DMS79 treated with DMSO at 0.1 percent for 48 hours (cell line): Measurements from ENCODE around the gene AGRN.
"Not testable (repeated sequence)": the region's sequence is repeated elsewhere in the genome, so short reads cannot be mapped to it uniquely, and the experiment has no call there.

ENCODE experiments used
- DNase-seq: peaks from one replicate; lab custom pipeline; 2025; lab: John Stamatoyannopoulos, UW

The AGRN gene

DNA sequence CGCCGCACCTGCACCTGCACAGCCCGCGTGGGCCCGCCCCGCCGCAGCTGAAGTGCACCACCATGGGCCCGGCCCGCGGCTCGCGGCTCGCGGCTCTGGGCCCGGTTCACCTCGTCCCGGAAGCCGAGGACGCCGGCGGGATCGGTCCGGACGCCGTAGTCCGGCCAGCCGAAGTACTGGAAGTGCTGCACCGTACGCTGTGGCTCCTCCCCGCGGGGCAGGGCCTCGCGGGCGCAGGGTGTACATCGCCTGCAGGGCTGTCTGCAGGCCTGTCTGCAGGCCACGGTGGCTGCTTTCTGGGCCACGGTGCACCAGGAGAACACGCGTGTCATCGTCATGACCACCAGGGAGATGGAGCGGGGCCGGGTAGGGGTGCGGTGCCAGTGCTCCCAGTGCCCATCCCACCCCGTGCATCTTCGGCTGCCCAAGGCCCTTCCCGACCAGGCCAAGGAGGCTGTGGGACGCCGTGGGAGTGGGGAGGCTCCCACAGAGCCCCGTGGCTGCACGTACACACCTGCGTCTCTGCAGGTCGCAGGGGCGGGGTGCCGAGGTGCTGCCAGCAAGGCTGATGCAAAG is 47.5 kb downstream of the AGRN start:
- DNase-seq, result no peak

DNA sequence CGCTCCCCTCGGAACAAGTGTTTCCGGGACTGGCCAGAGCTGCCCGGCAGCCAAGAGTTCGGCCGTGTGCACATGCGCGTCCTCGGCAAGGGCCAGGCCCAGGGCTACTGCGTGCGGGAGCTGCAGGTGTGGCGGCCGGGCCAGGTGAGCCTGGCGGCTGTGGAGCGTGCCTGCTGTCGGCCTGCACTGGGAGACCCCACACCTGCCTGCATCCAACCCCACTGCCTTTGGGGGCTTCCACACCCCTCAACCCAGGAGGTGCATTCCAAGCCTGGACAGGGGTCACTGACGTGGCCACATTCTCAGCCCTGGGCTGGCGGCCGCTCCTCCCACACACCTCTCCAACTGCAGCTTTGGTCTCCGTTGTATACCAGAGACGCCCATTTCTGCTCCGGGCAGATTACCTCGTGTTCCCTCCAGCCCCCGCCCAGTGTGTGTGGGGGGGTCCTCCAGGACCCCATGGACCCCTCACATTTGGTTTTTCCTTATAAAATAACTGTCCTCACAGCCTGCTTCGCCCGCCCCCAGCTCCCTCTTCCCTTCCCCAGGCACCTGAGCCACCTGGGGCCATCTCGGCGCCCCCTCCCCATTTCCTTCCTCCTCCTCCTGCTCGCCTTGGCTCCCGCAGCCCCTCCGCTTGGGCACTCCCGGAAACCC is 48.1 kb downstream of the AGRN start:
- peak; percentile 27 for DNase-seq

DNA sequence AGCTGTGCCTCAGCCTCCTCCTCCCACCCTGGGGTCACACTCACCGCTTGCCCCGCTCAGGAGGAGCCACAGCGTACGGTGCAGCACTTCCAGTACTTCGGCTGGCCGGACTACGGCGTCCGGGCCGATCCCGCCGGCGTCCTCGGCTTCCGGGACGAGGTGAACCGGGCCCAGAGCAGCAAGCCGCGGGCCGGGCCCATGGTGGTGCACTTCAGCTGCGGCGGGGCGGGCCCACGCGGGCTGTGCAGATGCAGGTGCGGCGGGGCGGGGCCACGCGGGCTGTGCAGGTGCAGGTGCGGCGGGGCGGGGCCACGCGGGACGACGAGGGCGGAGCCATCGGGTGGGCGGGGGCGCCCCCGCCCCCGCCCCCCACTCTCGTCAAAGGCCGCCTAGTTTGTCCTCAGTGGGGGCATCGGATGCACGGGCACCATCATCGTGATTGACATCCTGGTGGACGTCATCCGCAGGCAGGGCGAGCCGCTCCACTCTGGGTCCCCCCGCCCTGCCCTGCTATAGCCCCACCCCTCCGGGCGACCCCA is 48.7 kb downstream of the AGRN start:
- DNase-seq, result peak; percentile 79

DNA sequence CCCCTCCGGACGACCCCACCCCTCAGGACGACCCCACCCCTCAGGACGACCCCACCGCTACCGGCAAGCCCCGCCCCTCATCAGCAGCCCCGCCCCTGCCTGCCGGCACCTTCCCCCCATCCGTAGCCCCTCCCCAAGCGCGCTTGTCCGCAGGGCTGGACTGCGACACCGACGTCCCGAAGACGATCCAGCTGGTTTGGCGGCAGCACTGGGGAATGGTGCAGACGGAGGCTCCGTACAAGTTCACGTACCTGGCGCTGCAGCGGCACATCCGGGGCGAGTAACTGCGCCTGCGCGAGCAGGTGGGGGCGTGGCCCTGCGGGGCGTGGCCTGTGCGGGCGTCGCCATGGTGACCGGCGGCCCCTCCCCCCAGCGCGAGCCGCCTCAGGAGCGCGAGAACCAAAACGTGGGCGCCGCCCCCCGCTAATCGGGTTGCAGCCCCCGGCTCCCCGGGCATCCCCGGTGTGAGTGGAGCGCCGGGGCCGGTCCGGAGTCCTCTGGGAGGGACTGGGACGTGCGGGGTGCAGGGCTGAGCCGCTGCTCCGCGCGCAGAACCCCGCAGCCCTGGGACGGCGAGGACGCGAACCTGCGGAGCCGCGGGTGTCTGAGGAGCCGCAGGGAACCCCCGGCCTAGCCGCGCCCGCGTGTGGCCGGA is 49.3 kb downstream of the AGRN start:
- DNase-seq, result peak; percentile 79

DNA sequence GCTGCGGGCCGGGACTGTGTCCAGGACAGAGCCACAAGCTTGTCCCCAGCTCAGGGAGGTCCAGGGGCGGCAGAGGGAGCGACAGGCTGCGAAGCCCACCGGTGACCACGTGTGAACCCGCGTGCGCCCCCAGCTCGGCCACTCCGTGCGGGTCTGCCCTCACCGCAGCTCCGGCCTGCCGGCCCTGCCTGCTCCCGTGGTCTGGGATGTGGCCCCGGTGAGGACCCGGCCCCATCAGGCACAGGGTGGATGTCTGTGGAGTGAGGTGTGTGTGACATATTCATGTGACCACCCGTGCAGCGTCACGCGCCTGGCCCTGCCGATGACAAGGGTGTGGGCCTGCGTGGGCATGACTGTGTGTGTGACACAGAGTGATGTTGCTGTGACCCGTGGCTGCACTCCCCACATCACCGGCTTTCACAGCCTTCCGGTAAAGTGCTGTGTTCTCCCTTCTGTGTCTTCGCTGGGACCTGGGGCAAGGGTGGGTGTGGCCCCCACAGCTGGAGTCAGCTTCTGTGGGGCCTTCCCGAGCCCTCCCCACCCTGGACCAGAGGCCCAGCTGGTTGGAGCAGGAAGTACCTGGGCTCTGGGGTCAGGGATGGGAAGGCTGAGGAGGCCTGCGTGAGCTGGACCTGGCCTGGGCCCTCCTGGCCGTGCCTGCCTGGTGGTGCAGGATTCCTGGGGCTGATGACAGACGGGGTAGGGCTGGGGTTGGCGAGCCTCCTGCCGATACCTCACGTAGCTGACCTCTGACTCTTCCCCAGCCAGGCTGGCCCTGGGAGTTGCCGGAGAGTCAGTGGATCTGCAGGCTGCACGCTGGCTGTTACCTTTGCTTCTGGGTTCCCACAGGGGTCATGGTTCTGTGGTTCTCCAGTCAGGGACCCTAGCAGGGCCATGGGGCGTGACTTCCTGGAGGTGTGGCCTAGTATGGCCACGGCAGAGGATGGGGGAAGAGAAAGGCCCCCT is 50.1 kb downstream of the AGRN start:
- DNase-seq, result no peak

DNA sequence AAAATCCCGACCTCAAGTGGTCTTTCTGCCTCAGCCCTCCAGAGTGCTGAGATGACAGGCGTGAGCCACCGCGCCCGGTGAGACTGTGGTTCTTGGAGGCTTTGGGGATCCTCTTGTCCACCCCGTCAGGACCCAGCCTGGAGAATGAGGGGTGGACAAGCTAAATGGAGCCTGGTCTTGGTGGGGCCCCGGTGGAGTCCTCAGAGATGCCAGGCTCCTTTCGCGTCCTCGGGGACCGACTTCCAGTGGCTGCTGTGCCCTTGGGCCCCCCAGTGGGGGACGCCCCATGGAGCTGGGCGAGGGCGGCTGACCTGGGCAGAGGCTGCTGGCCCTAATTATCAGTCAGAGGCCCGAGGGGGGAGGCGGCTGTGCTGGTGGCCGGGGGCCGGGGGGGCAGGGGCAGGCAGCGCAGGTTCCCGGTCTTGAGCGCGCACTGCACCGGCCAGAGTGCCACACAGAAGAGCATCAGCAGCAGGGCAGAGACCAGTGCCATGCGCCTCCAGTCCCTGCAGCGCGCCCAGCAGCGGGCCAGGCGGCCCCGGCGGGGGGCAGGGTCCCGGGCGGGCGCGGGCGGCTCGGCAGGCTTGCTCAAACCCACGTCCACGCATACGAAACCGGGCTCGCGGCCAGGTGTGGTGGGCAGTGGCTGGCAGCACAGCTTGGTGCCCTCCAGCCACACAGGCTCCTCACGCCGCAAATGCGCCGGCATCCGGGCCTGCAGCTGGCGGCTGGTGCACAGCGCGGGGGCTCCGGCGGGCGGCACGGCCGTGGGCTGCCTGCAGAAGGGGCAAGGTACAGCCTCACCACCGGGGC is 51.8 kb downstream of the AGRN start:
- no peak for DNase-seq

DNA sequence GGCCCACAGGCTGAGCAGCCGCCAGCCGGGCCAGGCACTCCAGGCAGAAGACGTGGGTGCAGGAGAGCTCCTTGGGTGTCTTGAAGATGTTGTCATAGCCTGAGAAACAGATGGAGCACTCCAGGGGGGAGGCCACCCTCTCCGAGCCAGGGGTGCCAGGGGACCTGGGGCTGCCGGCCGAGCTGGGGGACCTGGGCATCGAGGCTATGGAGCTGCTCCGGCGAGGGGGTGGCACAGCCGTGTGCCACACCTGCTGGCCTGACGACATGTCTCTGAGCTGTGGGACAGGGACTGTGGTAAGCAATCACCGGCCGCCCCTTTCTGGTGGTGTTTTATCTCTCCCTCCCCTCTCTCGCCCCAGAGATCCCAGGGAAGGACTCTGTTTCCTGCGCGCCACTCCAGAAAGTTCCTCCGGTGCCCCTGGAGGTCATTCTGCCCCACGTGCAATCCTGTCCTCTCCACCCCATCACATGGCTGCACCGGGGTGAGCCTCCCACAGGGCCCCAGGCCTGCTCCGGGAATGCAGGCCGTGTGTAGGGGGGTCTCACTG is 52.5 kb downstream of the AGRN start:
- no peak for DNase-seq

DNA sequence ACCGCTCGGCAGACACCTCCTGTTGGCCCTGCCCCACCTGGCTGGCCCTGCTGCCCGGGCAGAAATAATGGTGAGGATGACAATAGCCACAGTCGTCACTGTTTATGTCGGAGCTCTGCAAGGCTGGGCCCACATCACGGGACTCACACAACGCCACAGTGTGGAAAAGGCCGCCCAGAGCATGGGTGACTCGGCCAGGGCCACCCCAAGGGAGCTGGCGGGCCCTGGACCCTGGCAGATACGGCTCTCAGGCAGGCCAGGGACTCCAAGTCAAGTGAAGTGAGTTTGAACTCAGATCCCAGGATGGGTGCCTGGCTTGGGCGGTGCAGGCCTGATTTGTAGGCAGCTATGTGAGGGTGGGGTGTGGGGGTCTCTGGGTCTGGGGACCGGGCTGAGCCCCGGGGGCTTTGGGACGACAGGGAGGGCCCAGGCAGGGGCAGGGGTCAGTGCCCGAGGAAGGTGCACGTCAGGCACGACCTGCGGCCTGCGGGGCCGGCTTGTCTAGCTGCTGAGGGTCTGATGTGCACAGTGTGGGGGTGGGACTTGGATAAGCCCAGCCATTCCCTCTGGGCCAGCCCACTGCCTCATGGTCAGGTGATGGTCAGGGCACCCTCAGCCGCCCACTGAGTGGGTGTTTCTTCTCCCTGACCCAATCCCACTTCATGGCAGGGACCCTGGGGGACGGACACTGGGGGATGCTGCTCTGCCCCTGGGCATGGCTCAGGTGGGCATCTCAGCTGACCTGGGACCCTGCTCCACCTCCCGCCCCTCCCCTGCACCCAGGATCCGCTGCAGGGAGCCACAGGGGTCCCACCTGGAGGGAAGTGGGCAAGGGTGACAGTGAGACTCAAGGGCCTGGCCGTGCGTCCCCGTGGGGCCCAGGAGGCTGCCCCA is 53.2 kb downstream of the AGRN start:
- no peak for DNase-seq

DNA sequence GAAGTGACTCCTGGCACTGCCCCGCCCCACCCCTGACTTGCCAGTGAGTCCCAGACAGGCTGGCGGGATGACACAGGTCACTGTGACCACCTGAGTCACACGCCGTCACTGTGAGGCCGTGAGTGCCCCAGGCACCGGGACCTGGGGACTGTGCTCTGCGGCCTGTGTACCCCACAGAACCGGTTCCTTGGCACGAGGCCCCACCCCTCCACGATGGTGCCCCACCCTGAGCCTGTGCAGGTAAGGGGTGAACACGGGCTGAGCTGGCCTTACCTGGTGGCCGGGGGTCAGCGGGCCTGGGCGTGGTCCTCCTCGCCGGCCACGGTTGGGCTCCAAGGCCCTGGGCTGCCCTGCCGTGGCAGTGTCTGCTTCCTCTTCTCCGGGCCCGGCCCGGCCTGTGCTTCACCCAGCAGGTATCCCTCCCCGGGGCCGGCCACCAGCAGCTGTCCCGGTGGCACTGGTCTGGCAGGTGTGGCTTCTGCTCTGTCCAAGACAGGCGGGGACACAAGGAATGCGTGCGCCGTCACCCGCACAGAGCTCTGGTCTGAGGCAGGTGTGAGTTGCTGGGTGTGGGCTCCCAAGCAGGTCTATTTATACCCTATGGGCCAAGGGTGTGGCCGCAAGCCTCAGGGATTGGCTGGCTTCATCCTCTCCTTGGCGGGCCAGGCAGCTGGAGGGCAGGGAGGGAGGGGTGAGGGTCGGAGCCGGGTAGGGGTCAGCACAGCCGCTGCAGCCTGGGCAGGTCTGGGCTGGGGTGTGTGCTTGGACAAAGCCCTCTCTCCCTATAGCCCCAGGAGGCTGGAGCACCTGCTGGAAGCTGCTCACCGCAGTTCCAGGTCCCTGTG is 54.0 kb downstream of the AGRN start, which contains the start of gene RNF223:
TSS of gene RNF223 (minus strand) at position 564 of the 845 bp plus-strand sequence. CDS start 1,740 bp downstream, outside the sequence.
- DNase-seq, result peak; percentile 40

DNA sequence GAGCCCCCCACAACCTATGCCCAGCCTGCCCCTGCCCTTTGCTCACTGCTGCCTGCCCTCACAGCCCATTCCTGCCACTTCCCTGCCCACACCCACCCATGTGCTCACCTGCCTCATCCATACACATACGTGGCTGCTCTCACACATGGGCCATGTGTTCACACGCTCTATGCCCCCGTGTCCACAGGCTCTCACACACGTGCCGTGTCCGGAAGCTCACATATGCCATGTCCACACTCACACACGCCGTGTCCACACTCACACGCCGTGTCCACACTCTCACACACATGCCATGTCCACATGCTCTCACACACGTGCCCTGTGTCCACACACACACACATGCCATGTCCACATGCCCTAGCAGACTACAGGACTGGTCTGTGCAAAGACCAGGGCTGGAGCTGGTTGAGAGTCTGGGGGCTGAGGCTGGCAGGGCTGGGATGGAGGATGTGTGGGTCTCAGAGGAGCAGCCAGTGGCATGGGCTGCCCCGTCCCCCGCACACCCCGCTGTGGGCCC is 54.8 kb downstream of the AGRN start:
- DNase-seq, result no peak

DNA sequence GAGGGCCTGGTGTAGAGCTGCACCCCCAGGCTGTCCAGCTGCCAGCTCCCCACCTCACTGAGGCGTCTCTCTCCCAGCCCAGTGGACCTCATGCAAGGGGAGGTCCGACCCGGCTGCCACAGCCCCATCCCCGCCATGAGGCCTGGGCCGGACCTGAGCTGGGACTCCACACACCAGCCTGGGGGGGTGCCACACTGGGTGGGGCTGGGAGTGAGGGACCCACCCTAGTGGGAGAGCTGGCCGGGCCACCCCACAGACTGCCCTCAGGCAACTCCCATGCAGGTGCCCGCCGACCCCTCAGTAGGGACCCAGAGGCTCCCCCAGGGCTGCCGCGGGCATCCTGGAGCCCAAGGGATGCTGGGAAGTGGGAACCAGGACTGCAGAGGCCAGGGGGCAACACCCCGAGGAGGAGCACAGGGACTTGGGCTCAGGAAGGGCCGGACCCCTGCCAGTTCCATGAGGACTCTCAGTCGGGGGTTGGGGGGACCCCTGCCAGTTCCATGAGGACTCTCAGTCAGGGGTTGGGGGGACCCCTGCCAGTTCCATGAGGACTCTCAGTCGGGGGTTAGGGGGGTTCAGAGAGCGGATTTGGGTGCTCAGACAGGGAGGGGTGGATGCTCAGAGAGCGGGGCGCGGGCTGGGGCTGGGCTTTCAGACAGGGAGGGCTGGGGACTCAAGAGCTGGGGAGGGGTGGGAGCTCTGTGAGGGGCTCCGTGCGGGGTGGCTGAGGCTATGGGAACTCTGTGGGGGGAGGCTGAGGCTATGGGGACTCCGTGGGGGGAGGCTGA is 55.4 kb downstream of the AGRN start:
- no peak for DNase-seq

DNA sequence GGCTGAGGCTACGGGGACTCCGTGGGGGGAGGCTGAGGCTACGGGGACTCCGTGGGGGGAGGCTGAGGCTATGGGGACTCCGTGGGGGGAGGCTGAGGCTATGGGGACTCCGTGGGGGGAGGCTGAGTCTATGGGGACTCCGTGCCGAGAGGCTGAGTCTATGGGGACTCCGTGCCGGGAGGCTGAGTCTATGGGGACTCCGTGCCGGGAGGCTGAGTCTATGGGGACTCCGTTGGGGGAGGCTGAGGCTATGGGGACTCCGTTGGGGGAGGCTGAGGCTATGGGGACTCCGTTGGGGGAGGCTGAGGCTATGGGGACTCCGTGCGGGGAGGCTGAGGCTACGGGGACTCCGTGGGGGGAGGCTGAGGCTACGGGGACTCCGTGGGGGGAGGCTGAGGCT is 57.5 kb downstream of the AGRN start:
- DNase-seq, result not testable (repeated sequence)

DNA sequence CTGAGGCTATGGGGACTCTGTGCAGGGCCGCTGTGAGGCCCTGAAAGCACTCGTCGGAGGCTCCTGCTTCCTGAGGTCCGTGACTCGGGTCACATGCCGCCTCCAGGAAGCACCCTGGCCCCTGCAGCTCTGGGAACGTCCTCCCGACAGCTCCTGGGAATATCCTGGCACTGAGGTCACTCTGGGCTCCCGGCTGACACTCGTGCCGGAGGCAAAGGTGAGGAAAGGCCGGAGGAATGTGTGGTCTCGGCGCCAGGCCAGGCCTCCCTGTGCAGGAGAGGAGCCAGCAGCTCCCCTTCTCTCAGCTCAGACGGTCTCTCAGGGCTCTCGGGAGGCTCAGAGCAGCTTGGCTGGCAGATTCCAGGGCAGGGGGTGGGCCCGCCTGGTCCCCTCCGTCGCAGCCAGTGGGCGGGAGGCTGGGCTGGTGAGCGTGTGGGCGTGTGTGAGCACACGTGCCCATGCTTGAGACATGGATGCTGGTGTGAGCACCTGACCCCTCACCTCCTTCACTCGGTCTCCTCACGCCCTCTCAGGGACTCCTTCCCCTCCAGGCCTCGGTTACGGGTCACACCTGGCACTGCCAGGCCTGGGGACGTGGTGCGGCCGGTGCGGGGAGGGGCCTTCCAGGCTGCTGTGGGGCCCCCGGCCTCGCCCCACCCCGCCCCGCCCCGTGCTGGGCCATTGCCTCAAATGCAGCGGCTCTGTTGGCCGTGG is 59.6 kb downstream of the AGRN start:
- peak; percentile 61 for DNase-seq

DNA sequence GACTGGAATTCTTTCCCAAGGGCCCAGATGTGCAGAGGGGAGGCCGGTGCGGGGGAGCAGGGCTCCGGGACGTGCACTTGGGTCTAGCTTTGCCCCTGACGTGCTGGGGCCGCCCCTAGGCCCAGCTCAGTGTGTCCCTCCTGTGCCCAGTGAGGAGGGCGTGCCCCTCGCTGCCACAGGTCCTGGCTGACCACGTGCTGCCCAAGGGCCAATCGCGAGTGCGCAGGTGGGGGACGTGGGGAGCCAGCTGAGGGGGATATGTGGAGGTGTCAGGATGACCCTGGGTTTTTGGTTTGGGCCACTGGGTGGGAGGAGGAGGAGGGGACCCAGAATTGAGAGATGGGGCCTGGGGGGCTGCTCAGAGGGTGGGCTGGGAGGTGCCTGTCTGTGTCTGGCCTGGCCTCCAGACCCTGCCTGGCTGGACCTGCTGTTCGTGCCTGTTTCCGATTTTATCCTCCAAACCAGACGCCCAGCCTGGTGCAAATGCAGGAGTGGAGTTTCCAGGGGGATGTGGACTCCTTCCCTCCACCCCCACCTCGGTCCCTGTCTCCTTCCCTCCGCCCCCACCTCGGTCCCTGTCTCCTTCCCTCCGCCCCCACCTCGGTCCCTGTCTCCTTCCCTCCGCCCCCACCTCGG is 60.3 kb downstream of the AGRN start:
- peak; percentile 41 for DNase-seq

DNA sequence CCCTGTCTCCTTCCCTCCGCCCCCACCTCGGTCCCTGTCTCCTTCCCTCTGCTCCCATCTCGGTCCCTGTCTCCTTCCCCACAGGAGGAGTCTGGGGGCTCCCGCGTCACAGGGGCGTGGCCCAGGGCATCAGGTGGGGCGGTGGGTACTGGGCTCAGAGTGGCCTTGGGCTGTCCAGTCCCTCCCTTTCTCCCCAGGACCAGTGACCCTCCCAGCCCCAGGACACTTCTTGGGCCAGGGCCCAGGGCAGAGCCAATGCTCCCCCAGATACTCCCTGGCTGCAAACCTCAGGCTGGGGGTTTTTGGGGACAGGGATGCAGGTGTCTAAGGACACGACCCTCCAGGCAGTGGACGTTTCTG is 61.0 kb downstream of the AGRN start:
- DNase-seq, result no peak

DNA sequence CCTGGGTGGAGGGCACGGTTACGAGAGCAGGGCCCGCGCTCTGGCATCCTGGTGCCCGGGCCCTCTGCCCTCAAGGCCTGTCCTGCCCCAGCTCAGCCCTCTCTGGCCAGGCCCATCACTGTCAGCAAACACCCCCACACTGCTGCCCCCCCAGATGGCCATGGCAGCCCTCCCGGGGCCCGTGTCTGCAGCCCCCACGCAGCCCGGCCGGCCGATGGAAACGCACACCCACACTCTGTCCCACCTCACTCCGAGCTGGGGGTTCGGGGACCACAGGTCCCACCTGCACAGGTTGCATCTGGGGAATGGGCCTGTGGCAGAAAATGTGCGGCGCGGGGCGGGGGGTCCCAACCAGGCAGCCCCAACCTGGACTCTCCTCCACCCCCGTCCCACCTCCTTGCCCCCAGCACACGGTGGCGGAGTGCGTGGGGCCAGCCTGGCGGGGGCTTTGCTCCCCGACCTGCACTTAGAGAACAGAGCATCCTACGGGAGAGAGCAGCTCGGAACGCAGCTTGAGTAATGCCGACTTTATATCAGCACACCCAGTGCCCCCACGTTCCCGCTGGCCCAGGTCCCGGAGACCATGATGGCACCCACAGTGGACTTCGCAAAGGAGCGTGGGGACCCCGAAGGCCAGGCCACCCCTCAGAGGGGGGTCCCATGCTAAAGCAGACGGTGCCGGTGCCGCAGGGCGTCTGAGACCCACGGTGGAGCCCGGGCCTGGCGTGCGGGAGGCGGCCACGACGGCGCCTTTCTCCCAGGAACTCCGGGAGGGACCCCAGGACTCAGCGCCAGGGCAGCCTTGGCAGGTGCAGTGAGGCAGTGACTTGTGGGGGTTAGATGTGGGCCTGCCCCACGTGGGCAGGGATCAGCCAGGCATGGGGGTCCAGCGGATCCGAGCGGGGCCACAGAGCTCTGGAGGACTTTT is 61.7 kb downstream of the AGRN start:
- DNase-seq, result no peak
